Muscle of leg (tissue), 11 donors: ENCODE measurements around the gene SERGEF. TPM values are rescaled to one million over a fixed set of nuclear protein-coding genes. Genes with fewer than 3 reads are reported as not detected.

Experiments
- DNase-seq: peaks from one replicate; pipeline ENCODE4 v3.0.0; 2013
- H3K27ac ChIP-seq: one replicate; pipeline ENCODE4 v1.5.1; 2013; ENCODE audit warnings: mild to moderate bottlenecking, low read length, control low read depth
- H3K27me3 ChIP-seq: one replicate; pipeline ENCODE4 v1.6.1; 2013; ENCODE audit warnings: low read length; ENCODE audit not compliant: control insufficient read depth, insufficient read depth
- H3K36me3 ChIP-seq: one replicate; pipeline ENCODE4 v1.6.1; 2013; ENCODE audit warnings: low read length; ENCODE audit not compliant: control insufficient read depth, insufficient read depth
- H3K4me1 ChIP-seq: one replicate; pipeline ENCODE4 v1.6.1; 2013; ENCODE audit warnings: low read length; ENCODE audit not compliant: control insufficient read depth, insufficient read depth
- H3K4me3 ChIP-seq: one replicate; pipeline ENCODE4 v1.5.1; 2013; ENCODE audit warnings: low read length, control low read depth
- H3K9me3 ChIP-seq: replicated peaks from 2 replicates; pipeline ENCODE4 v1.6.1; 2013; ENCODE audit warnings: low read depth, low read length; ENCODE audit not compliant: control insufficient read depth
- WGBS: methylation state at CpG from one replicate; pipeline ENCODE4 v1.1.5; 2013; ENCODE audit warnings: missing lambda C conversion rate; ENCODE audit not compliant: insufficient coverage; 5-methylcytosine and 5-hydroxymethylcytosine counted together
- polyA plus RNA-seq, 8 donors: library from polyadenylated mRNA; unstranded; fragments of 120-200 nt; gene quantifications; one replicate each; pipeline versions ENCODE4 v1.2.1 to v1.2.3, GENCODE V29; 2013; ENCODE audit warnings: inconsistent platforms in 1 of 8, low replicate concordance in 1 of 8; ENCODE audit not compliant: insufficient read length in 8 of 8, insufficient read depth in 1 of 8
- total RNA-seq: library from RNA; stranded (reverse); fragments of 120-200 nt; gene quantifications from one replicate; pipeline ENCODE4 v1.2.4, GENCODE V29; 2013

Gene SERGEF
- total and polyA plus RNA-seq, 9 donors = 8.8 to 15.7 (median 11.9) TPM

GRCh38 chr11:17782603-17783337, 230.1 kb downstream of the SERGEF start:
- Histone ChIP-seq H3K9me3 (no peaks in the 10 kb centered on the region), H3K27me3 (no peaks in the 10 kb centered on the region), H3K27ac (no peak overlapping the region), H3K4me1 (no peaks in the 10 kb centered on the region), H3K36me3 (no peaks in the 10 kb centered on the region), H3K4me3 (no peak overlapping the region)
- WGBS = 20% methylated on average over 1 of the region's 4 CpGs
- DNase-seq = no peak

DNA sequence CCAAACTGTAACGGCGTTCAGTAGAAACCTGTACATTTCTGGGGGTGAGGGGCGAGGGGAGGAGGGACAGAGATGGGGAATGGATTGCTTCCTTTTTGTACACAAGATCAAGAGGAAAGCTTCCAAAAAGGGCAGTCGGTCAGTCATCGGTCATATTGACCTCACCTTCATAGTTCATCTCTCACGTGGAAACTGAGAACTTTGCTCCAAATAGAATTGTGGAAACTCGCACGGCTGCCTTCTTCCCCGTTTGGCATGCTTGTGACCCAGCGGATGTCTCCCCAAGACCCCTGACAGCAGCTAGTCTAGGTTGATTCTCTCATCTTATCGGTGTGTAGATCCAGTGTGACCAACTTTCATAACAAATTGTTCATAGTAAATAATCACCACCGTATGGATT, 230.7 kb downstream of the SERGEF start:
- 80% methylated on average over 9 of the region's 12 CpGs for WGBS
- no peak overlapping the region for H3K4me3 ChIP-seq

DNA sequence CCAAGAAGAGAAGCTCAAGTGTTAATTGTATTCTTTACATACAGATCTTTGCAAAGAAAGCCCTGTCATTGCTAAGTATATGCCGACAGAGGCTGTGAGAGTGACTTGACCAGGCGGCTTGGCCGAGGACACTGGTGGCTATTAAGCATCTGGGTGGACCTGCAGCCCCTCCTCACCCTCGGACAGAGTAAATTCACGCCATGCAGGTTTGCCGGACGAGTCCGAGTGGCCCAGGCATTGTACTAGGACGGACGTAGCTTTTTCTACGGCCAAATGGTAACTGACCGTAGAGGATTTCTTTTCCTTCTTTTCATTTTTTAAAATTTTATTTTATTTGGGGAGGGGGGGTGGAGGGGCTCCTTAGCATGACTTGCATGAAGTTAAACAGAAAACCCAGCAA, 231.2 kb downstream of the SERGEF start:
- H3K27me3 ChIP-seq = no peaks in the 10 kb centered on the region
- no peak for DNase-seq
- H3K9me3 ChIP-seq = no peaks in the 10 kb centered on the region
- no peaks in the 10 kb centered on the region for H3K4me1 ChIP-seq
- no peak overlapping the region for H3K4me3 ChIP-seq
- 73% methylated on average over 7 of the region's 12 CpGs for WGBS
- H3K36me3 ChIP-seq = no peaks in the 10 kb centered on the region
- H3K27ac ChIP-seq = no peak overlapping the region

More for the DNA sequence above, 230.7 kb downstream of the SERGEF start:
- Histone ChIP-seq H3K27ac (no peak overlapping the region), H3K27me3 (no peaks in the 10 kb centered on the region), H3K9me3 (no peaks in the 10 kb centered on the region), H3K4me1 (no peaks in the 10 kb centered on the region), H3K36me3 (no peaks in the 10 kb centered on the region)
- DNase-seq = no peak

DNA sequence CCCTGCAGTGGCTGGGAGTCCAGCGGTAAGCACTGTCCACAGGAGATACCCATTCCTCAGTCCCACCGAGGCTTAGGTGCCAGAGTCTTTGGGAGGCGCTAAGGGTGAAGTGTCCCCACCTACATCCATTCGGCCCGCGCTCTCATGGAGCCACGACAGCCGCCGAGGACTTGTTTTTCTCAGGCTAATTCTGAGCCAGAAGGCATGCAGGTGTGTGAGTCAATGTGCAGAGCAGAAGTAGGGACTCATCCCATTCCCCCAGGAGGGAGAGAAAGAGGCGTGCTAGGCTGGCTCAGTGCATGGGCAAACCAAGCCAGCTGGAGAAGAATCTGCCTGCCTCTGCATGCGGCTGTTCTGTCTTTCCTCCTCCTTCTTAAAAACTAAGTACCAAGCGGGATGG, 231.6 kb downstream of the SERGEF start:
- H3K4me1 ChIP-seq = no peaks in the 10 kb centered on the region
- WGBS = 83% methylated on average over 1 of the region's 12 CpGs
- no peaks in the 10 kb centered on the region for H3K27me3 ChIP-seq
- no peak overlapping the region for H3K4me3 ChIP-seq
- DNase-seq = no peak
- no peak overlapping the region for H3K27ac ChIP-seq
- no peaks in the 10 kb centered on the region for H3K9me3 ChIP-seq
- H3K36me3 ChIP-seq = no peaks in the 10 kb centered on the region

GRCh38 chr11:17780668-17781067, 232.2 kb downstream of the SERGEF start:
- H3K9me3 ChIP-seq = no peaks in the 10 kb centered on the region
- no peaks in the 10 kb centered on the region for H3K36me3 ChIP-seq
- 88% methylated on average over 15 of the region's 15 CpGs for WGBS
- H3K4me1 ChIP-seq = no peaks in the 10 kb centered on the region
- H3K27me3 ChIP-seq = no peaks in the 10 kb centered on the region
- H3K4me3 ChIP-seq = no peak overlapping the region
- no peak overlapping the region for H3K27ac ChIP-seq
- DNase-seq = no peak

GRCh38 chr11:17779861-17780594, 232.8 kb downstream of the SERGEF start:
- H3K27me3 ChIP-seq = no peaks in the 10 kb centered on the region
- no peak overlapping the region for H3K4me3 ChIP-seq
- H3K27ac ChIP-seq = no peak overlapping the region
- DNase-seq = no peak
- no peaks in the 10 kb centered on the region for H3K36me3 ChIP-seq
- H3K9me3 ChIP-seq = no peaks in the 10 kb centered on the region
- H3K4me1 ChIP-seq = no peaks in the 10 kb centered on the region
- 88% methylated on average over 13 of the region's 14 CpGs for WGBS

DNA sequence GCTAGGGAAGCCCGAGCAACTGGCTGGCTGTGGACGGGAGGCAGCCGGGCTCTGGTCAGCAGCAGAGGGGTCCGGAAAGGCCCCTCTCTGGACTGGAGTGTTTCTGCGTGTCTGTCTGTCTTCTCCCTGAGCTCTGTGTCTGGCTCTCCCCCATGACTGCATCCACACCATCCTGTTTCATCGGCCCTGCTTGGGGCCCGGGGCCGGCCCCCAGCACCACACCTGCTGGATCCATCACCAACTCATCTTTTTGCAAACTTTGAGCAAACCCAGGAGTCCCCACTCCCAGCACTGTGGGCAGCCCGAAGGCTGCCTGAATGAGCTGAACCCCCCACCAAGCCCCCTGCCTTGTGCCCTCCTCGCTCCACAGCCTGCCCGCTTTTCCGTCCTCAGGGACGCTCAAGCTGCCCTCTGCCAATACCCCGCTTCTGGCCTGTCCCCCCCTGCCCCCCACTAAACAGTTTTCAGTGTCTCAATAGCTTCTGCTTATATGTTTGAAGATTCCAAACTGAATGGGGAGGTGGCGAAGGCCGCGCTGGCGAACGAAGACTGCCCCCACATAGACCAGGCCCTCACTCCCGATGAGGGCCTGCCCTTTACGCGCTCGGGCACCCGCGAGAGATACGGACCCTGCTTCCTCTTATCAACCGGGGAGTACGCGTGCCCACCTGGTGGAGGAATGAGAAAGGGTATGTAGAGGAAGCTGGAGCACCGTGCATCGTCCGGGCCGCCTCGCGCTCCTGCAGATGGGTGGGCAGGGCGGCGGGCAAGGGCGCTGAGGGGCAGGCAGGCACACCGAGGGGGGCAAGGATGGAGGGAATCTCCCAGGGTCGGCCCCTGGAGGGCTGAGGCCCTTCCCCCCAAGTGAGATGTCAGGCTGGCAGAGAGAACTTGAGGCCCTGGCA, 233.6 kb downstream of the SERGEF start:
- Histone ChIP-seq H3K4me3 (no peak overlapping the region), H3K36me3 (no peaks in the 10 kb centered on the region), H3K4me1 (no peaks in the 10 kb centered on the region), H3K27me3 (no peaks in the 10 kb centered on the region), H3K27ac (no peak overlapping the region), H3K9me3 (no peaks in the 10 kb centered on the region)
- 88% methylated on average over 32 of the region's 40 CpGs for WGBS
- no peak for DNase-seq

DNA sequence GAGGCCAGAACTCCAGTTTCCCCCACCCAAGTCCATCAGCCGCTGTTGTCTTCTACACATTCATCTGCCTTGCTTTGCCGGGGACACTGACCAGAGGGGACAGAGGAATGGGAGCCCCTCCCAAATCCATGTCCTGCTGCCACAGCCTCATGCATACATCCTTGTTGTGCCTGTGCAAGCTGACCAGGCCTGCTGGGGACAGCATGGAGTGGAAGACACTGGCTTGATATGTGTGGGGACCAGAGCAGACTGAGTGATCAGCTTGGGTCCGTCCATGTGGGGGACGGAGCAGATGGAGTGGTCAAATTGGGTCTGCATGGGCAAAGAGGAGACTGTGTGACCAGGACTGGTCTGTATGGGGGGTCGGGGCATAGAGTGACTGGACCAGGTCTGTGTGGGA, 234.5 kb downstream of the SERGEF start:
- no peaks in the 10 kb centered on the region for H3K4me1 ChIP-seq
- H3K36me3 ChIP-seq = no peaks in the 10 kb centered on the region
- no peak overlapping the region for H3K4me3 ChIP-seq
- no peak overlapping the region for H3K27ac ChIP-seq
- 88% methylated on average over 3 of the region's 5 CpGs for WGBS
- no peaks in the 10 kb centered on the region for H3K9me3 ChIP-seq
- no peak for DNase-seq
- no peaks in the 10 kb centered on the region for H3K27me3 ChIP-seq

- Histone ChIP-seq H3K27me3 (no peaks in the 10 kb centered on the region), H3K36me3 (no peaks in the 10 kb centered on the region), H3K27ac (no peak overlapping the region), H3K4me1 (no peaks in the 10 kb centered on the region), H3K9me3 (no peaks in the 10 kb centered on the region), H3K4me3 (no peak overlapping the region)
- no peak for DNase-seq
- 91% methylated on average over 8 of the region's 13 CpGs for WGBS
These were observed 235.1 kb downstream of the SERGEF start for GRCh38 chr11:17777738-17778091.
